ENCODE data around the gene C17orf107. TPM values are rescaled to one million over a fixed set of nuclear protein-coding genes. Genes with fewer than 3 reads are reported as not detected.

Gene C17orf107
- polyA plus RNA-seq, 1 experiment = 1.0 TPM

DNA sequence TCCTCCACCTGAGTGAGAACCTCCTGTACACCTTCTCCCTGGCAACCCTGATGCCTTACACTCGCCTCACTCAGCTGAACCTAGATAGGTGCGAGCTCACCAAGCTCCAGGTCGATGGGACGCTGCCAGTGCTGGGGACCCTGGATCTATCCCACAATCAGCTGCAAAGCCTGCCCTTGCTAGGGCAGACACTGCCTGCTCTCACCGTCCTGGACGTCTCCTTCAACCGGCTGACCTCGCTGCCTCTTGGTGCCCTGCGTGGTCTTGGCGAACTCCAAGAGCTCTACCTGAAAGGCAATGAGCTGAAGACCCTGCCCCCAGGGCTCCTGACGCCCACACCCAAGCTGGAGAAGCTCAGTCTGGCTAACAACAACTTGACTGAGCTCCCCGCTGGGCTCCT is 33.4 kb downstream of the C17orf107 start:
- ChIA-PET CTCF (no interaction called here), POLR2A (interaction anchor here (0.5 to 1.2 kb wide), 2 partner anchors 35 to 134 kb away, joined by 3 read pairs; partner anchors contain the start of gene SPAG7)
- H3K27ac ChIP-seq (ENCODE audit: low read depth, low read length) = no peak overlapping the region
- no peak overlapping the region for H3K4me3 ChIP-seq (ENCODE audit: low read depth, low read length)
- H3K9me3 ChIP-seq (ENCODE audit: control insufficient read depth, insufficient read depth, low read length) = no peaks in the 10 kb centered on the region
- TF ChIP-seq, protein P1, sequence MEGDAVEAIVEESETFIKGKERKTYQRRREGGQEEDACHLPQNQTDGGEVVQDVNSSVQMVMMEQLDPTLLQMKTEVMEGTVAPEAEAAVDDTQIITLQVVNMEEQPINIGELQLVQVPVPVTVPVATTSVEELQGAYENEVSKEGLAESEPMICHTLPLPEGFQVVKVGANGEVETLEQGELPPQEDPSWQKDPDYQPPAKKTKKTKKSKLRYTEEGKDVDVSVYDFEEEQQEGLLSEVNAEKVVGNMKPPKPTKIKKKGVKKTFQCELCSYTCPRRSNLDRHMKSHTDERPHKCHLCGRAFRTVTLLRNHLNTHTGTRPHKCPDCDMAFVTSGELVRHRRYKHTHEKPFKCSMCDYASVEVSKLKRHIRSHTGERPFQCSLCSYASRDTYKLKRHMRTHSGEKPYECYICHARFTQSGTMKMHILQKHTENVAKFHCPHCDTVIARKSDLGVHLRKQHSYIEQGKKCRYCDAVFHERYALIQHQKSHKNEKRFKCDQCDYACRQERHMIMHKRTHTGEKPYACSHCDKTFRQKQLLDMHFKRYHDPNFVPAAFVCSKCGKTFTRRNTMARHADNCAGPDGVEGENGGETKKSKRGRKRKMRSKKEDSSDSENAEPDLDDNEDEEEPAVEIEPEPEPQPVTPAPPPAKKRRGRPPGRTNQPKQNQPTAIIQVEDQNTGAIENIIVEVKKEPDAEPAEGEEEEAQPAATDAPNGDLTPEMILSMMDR (IDR thresholded peaks at IDR 0.05; ENCODE audit: low read depth, low read length) = no peak
- DNase-seq (ENCODE audit: low read depth, low spot score) = no peak
- H3K27me3 ChIP-seq (ENCODE audit: control insufficient read depth, insufficient read depth, low read length) = no peaks in the 10 kb centered on the region

DNA sequence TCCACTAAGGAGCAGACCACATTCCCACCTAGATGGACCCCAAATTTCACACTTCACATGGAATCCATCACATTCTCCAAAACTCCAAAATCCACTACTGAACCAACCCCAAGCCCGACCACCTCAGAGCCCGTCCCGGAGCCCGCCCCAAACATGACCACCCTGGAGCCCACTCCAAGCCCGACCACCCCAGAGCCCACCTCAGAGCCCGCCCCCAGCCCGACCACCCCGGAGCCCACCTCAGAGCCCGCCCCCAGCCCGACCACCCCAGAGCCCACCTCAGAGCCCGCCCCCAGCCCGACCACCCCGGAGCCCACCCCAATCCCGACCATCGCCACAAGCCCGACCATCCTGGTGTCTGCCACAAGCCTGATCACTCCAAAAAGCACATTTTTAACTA is 34.3 kb downstream of the C17orf107 start:
- DNase-seq (ENCODE audit: low read depth, low spot score) = no peak
- H3K9me3 ChIP-seq (ENCODE audit: control insufficient read depth, insufficient read depth, low read length) = no peaks in the 10 kb centered on the region
- TF ChIP-seq, protein P1 (IDR thresholded peaks at IDR 0.05; ENCODE audit: low read depth, low read length) = no peak
- H3K27me3 ChIP-seq (ENCODE audit: control insufficient read depth, insufficient read depth, low read length) = no peaks in the 10 kb centered on the region
- CTCF ChIA-PET = no interaction called here
- no peak overlapping the region for H3K27ac ChIP-seq (ENCODE audit: low read depth, low read length)
- POLR2A ChIA-PET = interaction anchor here (0.9 kb wide), 1 partner anchor 34 kb away, joined by 5 read pairs; the partner anchor contains the start of gene SPAG7
- no peak overlapping the region for H3K4me3 ChIP-seq (ENCODE audit: low read depth, low read length)

DNA sequence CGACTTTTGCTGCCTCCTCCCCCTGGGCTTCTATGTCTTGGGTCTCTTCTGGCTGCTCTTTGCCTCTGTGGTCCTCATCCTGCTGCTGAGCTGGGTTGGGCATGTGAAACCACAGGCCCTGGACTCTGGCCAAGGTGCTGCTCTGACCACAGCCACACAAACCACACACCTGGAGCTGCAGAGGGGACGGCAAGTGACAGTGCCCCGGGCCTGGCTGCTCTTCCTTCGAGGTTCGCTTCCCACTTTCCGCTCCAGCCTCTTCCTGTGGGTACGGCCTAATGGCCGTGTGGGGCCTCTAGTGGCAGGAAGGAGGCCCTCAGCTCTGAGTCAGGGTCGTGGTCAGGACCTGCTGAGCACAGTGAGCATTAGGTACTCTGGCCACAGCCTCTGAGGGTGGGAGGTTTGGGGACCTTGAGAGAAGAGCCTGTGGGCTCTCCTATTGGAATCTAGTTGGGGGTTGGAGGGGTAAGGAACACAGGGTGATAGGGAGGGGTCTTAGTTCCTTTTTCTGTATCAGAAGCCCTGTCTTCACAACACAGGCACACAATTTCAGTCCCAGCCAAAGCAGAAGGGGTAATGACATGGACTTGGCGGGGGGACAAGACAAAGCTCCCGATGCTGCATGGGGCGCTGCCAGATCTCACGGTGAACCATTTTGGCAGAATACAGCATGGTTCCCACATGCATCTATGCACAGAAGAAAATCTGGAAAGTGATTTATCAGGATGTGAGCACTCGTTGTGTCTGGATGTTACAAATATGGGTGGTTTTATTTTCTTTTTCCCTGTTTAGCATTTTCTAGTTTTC is 35.0 kb downstream of the C17orf107 start:
- CTCF ChIA-PET = no interaction called here
- POLR2A ChIA-PET = interaction anchor here (0.7 to 0.9 kb wide), 2 partner anchors 11 to 33 kb away, joined by 3 to 5 read pairs; partner anchors contain the start of gene SPAG7
- no peak for DNase-seq (ENCODE audit: low read depth, low spot score)
- TF ChIP-seq, protein P1 (IDR thresholded peaks at IDR 0.05; ENCODE audit: low read depth, low read length) = peak; percentile 47
- no peak overlapping the region for H3K4me3 ChIP-seq (ENCODE audit: low read depth, low read length)
- no peaks in the 10 kb centered on the region for H3K9me3 ChIP-seq (ENCODE audit: control insufficient read depth, insufficient read depth, low read length)
- H3K27ac ChIP-seq (ENCODE audit: low read depth, low read length) = no peak overlapping the region
- H3K27me3 ChIP-seq (ENCODE audit: control insufficient read depth, insufficient read depth, low read length) = no peaks in the 10 kb centered on the region

DNA sequence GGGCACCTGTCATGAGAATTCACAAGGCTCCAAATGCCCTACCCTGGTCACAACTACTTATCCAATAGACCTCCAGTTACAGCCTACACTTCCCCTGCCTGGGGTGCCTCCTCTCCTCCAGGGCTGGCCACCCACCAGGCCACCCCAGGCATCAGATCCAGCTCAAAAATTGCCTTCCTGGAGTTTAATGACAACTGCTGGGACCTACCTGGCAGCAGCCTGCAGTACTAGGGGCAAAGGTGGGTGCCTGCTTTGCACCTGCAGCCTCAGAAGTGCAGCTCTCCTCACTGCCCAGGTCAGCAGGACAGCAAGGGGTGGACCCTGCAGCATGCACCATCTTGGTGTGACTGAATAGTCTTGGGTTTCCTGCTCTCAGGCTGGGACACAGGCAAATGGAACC is 36.3 kb downstream of the C17orf107 start:
- CTCF ChIA-PET = no interaction called here

DNA sequence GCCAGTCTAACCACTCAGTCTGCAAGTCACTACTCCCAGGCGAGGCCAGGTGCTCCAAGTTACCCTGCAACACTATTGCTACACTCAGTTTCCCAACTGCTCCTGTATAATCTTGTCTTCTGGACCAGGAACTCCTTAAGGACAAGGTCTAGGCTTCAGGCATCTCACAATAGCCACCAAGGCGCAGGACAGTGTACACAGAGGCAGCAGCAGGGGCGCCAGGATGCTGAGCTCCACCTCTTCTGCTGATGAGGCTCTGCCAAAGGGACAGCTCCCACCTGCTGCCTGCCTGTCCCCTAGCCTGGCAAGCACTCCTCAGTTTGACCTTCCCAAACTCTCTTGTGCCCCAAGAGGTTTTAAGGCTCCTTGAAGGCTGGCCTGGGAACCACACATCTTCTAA is 37.1 kb downstream of the C17orf107 start:
- DNase-seq (ENCODE audit: low read depth, low spot score) = no peak
- TF ChIP-seq, protein P1 (IDR thresholded peaks at IDR 0.05; ENCODE audit: low read depth, low read length) = no peak
- Histone ChIP-seq H3K4me3 (ENCODE audit: low read depth, low read length) (no peak overlapping the region), H3K9me3 (ENCODE audit: control insufficient read depth, insufficient read depth, low read length) (no peaks in the 10 kb centered on the region; the same call in 1 of the 2 replicates), H3K27ac (ENCODE audit: low read depth, low read length) (no peak overlapping the region), H3K27me3 (ENCODE audit: control insufficient read depth, insufficient read depth, low read length) (no peaks in the 10 kb centered on the region)
- POLR2A ChIA-PET = no interaction called here
- CTCF ChIA-PET = no interaction called here

More for the DNA sequence above, 36.3 kb downstream of the C17orf107 start:
- Histone ChIP-seq H3K9me3 (ENCODE audit: control insufficient read depth, insufficient read depth, low read length) (no peaks in the 10 kb centered on the region; the same call in 1 of the 2 replicates), H3K4me3 (ENCODE audit: low read depth, low read length) (no peak overlapping the region), H3K27me3 (ENCODE audit: control insufficient read depth, insufficient read depth, low read length) (no peaks in the 10 kb centered on the region), H3K27ac (ENCODE audit: low read depth, low read length) (no peak overlapping the region)
- DNase-seq (ENCODE audit: low read depth, low spot score) = no peak
- TF ChIP-seq, protein P1 (IDR thresholded peaks at IDR 0.05; ENCODE audit: low read depth, low read length) = no peak
- POLR2A ChIA-PET = no interaction called here

All from AG04450 (cell line).